Measurements from ENCODE around the gene OTOF. TPM values are rescaled to one million over a fixed set of nuclear protein-coding genes. Genes with fewer than 3 reads are reported as not detected.

Gene OTOF
- total and polyA plus RNA-seq, 2 experiments from 2014 or later, result 0.21 to 0.23 TPM

GRCh38 chr2:26506279-26506678, 28.4 kb upstream of the OTOF start (continued):
- TF ChIP-seq, protein P1, sequence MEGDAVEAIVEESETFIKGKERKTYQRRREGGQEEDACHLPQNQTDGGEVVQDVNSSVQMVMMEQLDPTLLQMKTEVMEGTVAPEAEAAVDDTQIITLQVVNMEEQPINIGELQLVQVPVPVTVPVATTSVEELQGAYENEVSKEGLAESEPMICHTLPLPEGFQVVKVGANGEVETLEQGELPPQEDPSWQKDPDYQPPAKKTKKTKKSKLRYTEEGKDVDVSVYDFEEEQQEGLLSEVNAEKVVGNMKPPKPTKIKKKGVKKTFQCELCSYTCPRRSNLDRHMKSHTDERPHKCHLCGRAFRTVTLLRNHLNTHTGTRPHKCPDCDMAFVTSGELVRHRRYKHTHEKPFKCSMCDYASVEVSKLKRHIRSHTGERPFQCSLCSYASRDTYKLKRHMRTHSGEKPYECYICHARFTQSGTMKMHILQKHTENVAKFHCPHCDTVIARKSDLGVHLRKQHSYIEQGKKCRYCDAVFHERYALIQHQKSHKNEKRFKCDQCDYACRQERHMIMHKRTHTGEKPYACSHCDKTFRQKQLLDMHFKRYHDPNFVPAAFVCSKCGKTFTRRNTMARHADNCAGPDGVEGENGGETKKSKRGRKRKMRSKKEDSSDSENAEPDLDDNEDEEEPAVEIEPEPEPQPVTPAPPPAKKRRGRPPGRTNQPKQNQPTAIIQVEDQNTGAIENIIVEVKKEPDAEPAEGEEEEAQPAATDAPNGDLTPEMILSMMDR (conservative IDR thresholded peaks at IDR 0.05; ENCODE audit: low read depth in 2 of 2), result no peak
- TF ChIP-seq ZNF114 (CRISPR knock-in tag; IDR thresholded peaks at IDR 0.05) (no peak), ETS1 (IDR thresholded peaks at IDR 0.05) (no peak), ZNF331 (CRISPR knock-in tag; IDR thresholded peaks at IDR 0.05; ENCODE audit: low read depth) (no peak), CREB1 (CRISPR knock-in tag; IDR thresholded peaks at IDR 0.05; ENCODE audit: low read depth) (no peak)

DNA sequence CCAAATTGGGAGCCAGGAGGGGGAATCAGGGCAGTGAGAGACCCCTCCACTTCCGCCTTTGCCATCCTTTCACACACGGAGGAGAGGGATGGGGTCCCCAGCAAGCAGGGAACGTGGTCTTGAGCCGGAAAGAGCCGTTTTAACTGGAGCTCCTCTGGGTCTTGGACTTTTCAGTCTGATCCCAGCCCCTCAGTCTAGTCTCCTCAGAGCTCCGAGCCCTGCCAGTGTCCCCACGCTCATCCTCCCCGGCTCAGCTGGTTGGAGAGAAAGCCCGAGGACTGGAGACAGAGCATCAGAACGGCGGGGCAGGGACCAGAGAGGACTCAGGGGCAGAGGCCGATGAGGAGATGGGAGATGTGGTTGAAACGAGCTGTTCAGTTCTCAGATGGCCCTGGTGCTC, 26.1 kb upstream of the OTOF start:
- H3K4me2 ChIP-seq, result peak overlapping the region; percentile 90
- no peaks in the 10 kb centered on the region for H3K36me3 Mint-ChIP-seq (ENCODE audit: low read depth)
- no peaks in the 10 kb centered on the region for H3F3A ChIP-seq (replicated peaks; ENCODE audit: low read depth)
- no peak for TF ChIP-seq NANOG (IDR thresholded peaks at IDR 0.05; ENCODE audit: borderline replicate concordance)
- TF ChIP-seq EZH2phosphoT487 (IDR thresholded peaks at IDR 0.05; ENCODE audit: unreplicated experiment), result no peak
- no peak for TF ChIP-seq ZNF114 (CRISPR knock-in tag; IDR thresholded peaks at IDR 0.05)
- no peak for TF ChIP-seq POLR2AphosphoS5 (IDR thresholded peaks at IDR 0.05; ENCODE audit: low read depth)
- TF ChIP-seq CREB1 (CRISPR knock-in tag; IDR thresholded peaks at IDR 0.05; ENCODE audit: low read depth), result no peak
- TF ChIP-seq STAT1 (IDR thresholded peaks at IDR 0.05; ENCODE audit: unreplicated experiment), result no peak
- no peak for TF ChIP-seq REST (IDR thresholded peaks at IDR 0.05; ENCODE audit: unreplicated experiment)
- no peak for TF ChIP-seq ETS1 (IDR thresholded peaks at IDR 0.05)
- TF ChIP-seq, protein P1 (conservative IDR thresholded peaks at IDR 0.05; ENCODE audit: low read depth in 2 of 2), result no peak
- TF ChIP-seq ZNF331 (CRISPR knock-in tag; IDR thresholded peaks at IDR 0.05; ENCODE audit: low read depth), result no peak
- no peak for TF ChIP-seq EZH2 (IDR thresholded peaks at IDR 0.05; ENCODE audit: low read depth, unreplicated experiment)

More for the DNA sequence above, 26.1 kb upstream of the OTOF start:
- Mint-ChIP-seq H3K27ac (no peak overlapping the region), H3K27me3 (ENCODE audit: insufficient read depth, low read depth, poor library complexity) (peaks cover 8% of the 10 kb centered on the region), H3K4me1 (peaks cover 21% of the 10 kb centered on the region), H3K9me3 (no peaks in the 10 kb centered on the region; the same call in 1 of the 3 replicates), H3K4me3 (peak overlapping the region; percentile 82)
- Histone ChIP-seq H2AFZ (peak overlapping the region; percentile 100), H3K27ac (ENCODE audit: low read depth) (no peak overlapping the region), H3K4me1 (ENCODE audit: insufficient read depth) (peaks cover 5% of the 10 kb centered on the region), H3K9me2 (ENCODE audit: insufficient read depth) (no peaks in the 10 kb centered on the region), H3K79me2 (replicated peaks; ENCODE audit: insufficient read depth) (no peaks in the 10 kb centered on the region), H4K20me1 (replicated peaks; ENCODE audit: insufficient read depth) (no peaks in the 10 kb centered on the region), H3K27me3 (ENCODE audit: insufficient read depth) (peaks cover 15% of the 10 kb centered on the region), H3K4me3 (peak overlapping the region; percentile 85), H3K36me3 (ENCODE audit: insufficient read depth) (no peaks in the 10 kb centered on the region)
- DNase-seq (ENCODE audit: low spot score), result peak; percentile 21
- ATAC-seq, result peak; percentile 5; the same call in 2 of the 3 replicates

Data from GM23338 (cell line).